Smooth muscle cell (in vitro differentiated cells): ENCODE data around the gene SAMD15. TPM values are rescaled to one million over a fixed set of nuclear protein-coding genes. Genes with fewer than 3 reads are reported as not detected.

ENCODE experiments used
- DNase-seq: peaks from one replicate; lab custom pipeline; 2025; ENCODE audit not compliant: unreplicated experiment; lab: John Stamatoyannopoulos, UW
- H2AFZ ChIP-seq: fragments of 200-600 bp; sonication (generic); 2 replicates; pipeline ENCODE4 v1.6.0; 2016; ENCODE audit warnings: antibody characterized with exemption, low read depth, mild to moderate bottlenecking
- H3F3A ChIP-seq: fragments of 200-600 bp; sonication (generic); 2 replicates; pipeline ENCODE4 v1.6.0; 2017; ENCODE audit warnings: antibody characterized with exemption, low read depth
- H3K27ac ChIP-seq: fragments of 200-600 bp; sonication (generic); 2 replicates; pipeline ENCODE4 v1.5.1; 2016; ENCODE audit warnings: low read depth, mild to moderate bottlenecking
- H3K27me3 ChIP-seq: fragments of 200-600 bp; sonication (generic); 2 replicates; pipeline ENCODE4 v1.6.1; 2016; ENCODE audit warnings: low read depth, mild to moderate bottlenecking
- H3K36me3 ChIP-seq: fragments of 200-600 bp; sonication (generic); 2 replicates; pipeline ENCODE4 v1.5.1; 2016; ENCODE audit warnings: low read depth
- H3K4me1 ChIP-seq: fragments of 200-600 bp; sonication (generic); 2 replicates; pipeline ENCODE4 v1.5.1; 2016; ENCODE audit warnings: low read depth
- H3K4me2 ChIP-seq: fragments of 200-600 bp; sonication (generic); 2 replicates; pipeline ENCODE4 v1.6.0; 2016; ENCODE audit warnings: mild to moderate bottlenecking
- H3K4me3 ChIP-seq: fragments of 200-600 bp; sonication (generic); 2 replicates; pipeline ENCODE4 v1.5.1; 2016; ENCODE audit warnings: mild to moderate bottlenecking
- H3K79me2 ChIP-seq: fragments of 200-600 bp; sonication (generic); 2 replicates; pipeline ENCODE4 v1.6.0; 2016; ENCODE audit warnings: low read depth, mild to moderate bottlenecking
- H3K9ac ChIP-seq: fragments of 200-600 bp; sonication (generic); 2 replicates; pipeline ENCODE4 v1.6.0; 2016; ENCODE audit warnings: low read depth
- H3K9me3 ChIP-seq: fragments of 200-600 bp; sonication (generic); replicated peaks from 2 replicates; pipeline ENCODE4 v1.5.1; 2016; ENCODE audit warnings: low read depth
- H4K20me1 ChIP-seq: fragments of 200-600 bp; sonication (generic); 2 replicates; pipeline ENCODE4 v1.6.0; 2016; ENCODE audit warnings: low read depth
- WGBS: methylation state at CpG from one replicate; pipeline ENCODE4 v1.1.7; 2016; ENCODE audit warnings: low lambda C conversion rate; 5-methylcytosine and 5-hydroxymethylcytosine counted together
- polyA plus RNA-seq: library from polyadenylated mRNA; unstranded; fragments of >200 nt; fragmentation: Nextera tagmentation; extraction: Ambion mirVana; gene quantifications from 2 replicates; pipeline ENCODE4 v1.2.1, GENCODE V29; 2016
- total RNA-seq: library from RNA; depleted of rRNA; stranded (reverse); fragments of >200 nt; gene quantifications from 2 replicates; pipeline ENCODE4 v1.2.3, GENCODE V29; 2014
- TF ChIP-seq, protein P1 (sequence below): fragments of 200-600 bp; sonication (generic); IDR thresholded peaks from 2 replicates; pipeline ENCODE4 v1.5.1; 2017; ENCODE audit warnings: borderline replicate concordance, mild to moderate bottlenecking, antibody characterized with exemption; ENCODE audit not compliant: insufficient read depth, poor library complexity, severe bottlenecking

SAMD15 gene
- total and polyA plus RNA-seq, 2 experiments from 2014 or later = 0.49 to 1.1 TPM

DNA sequence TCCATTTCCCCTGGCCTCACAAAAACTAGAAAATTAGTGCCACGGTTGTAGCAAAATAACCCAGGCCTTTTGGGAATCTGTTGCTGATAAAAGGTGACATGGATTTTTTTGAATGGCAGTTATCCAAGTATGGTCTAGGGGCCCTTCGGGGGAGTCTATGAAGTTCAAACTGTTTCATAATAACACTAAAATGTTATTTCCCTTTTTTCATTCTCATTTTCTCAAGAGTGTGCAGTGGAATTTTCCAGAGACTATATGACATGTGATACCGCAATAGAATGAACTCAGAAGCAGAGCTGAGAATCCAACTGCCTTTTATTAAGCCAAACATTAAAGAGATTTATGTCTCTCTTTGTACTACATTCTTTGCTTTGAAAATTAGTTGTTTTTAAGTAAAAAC, 29.4 kb upstream of the SAMD15 start:
- Histone ChIP-seq H3K27me3 (no peaks in the 10 kb centered on the region), H3K36me3 (no peaks in the 10 kb centered on the region), H3K9me3 (no peaks in the 10 kb centered on the region), H3K4me3 (no peak overlapping the region), H3K27ac (no peak overlapping the region), H3F3A (no peaks in the 10 kb centered on the region), H3K4me1 (no peaks in the 10 kb centered on the region), H2AFZ (no peak overlapping the region), H3K4me2 (no peak overlapping the region), H4K20me1 (no peaks in the 10 kb centered on the region), H3K9ac (no peak overlapping the region), H3K79me2 (no peaks in the 10 kb centered on the region)
- 86% methylated on average over 3 of the region's 3 CpGs for WGBS
- TF ChIP-seq, protein P1, sequence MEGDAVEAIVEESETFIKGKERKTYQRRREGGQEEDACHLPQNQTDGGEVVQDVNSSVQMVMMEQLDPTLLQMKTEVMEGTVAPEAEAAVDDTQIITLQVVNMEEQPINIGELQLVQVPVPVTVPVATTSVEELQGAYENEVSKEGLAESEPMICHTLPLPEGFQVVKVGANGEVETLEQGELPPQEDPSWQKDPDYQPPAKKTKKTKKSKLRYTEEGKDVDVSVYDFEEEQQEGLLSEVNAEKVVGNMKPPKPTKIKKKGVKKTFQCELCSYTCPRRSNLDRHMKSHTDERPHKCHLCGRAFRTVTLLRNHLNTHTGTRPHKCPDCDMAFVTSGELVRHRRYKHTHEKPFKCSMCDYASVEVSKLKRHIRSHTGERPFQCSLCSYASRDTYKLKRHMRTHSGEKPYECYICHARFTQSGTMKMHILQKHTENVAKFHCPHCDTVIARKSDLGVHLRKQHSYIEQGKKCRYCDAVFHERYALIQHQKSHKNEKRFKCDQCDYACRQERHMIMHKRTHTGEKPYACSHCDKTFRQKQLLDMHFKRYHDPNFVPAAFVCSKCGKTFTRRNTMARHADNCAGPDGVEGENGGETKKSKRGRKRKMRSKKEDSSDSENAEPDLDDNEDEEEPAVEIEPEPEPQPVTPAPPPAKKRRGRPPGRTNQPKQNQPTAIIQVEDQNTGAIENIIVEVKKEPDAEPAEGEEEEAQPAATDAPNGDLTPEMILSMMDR = no peak
- DNase-seq = no peak

DNA sequence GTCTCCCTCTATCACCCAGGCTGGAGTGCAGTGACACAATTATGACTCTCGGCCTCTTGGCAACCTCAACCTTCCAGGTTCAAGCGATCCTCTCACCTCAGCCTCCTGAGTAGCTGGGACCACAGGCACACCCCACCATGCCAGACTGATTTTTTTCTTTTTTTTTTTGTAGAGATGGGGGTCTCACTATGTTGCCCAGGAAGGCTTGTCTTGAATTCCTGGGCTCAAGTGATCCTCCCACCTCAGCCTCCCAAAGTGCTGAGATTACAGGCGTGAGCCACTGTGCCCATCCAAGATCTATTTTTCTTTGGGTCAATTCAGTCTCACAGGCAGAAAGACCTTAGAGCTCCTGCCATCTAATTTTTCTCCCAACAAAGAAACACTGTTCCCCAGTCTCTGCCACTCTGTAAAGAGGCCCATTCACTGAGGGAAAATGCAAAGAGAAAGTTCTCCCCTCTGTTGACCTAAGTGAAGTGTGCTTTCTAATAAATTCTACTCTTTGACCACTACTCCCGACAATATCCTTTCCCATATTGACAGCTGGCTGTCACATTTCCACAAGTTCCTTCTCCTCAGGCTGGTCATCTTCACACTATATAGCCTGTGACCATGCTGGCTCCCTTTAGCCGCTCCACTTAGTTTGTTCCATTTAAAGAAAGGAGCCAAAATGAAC, 23.6 kb upstream of the SAMD15 start:
- TF ChIP-seq, protein P1 = no peak
- 96% methylated on average over 5 of the region's 5 CpGs for WGBS
- no peaks in the 10 kb centered on the region for H3K9me3 ChIP-seq

DNA sequence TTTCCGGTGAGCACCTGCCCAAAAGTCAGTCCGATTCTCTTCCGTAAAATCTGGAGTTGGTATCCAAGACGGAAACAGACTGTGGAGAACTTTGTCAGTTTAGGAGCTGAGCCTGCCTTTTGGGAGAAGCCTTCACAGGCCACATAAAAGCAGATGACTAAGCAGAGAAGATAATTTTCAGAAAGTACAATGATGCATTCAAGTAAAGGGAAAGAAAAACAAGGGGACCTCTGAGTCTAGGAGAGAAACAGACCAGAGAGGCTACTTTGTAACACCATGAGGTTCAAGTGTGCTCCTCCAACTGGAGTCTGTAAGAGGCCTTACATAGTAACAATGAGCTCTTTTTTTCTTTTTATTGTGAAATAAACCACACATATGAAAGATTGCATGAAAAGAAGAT, 21.4 kb upstream of the SAMD15 start:
- WGBS = 62% methylated on average over 4 of the region's 4 CpGs
- no peaks in the 10 kb centered on the region for H3K27me3 ChIP-seq
- H3K36me3 ChIP-seq = no peaks in the 10 kb centered on the region
- no peaks in the 10 kb centered on the region for H3K4me1 ChIP-seq
- no peaks in the 10 kb centered on the region for H3F3A ChIP-seq
- no peak overlapping the region for H3K4me3 ChIP-seq
- no peak overlapping the region for H2AFZ ChIP-seq
- no peak overlapping the region for H3K9ac ChIP-seq
- no peaks in the 10 kb centered on the region for H3K9me3 ChIP-seq
- no peak for DNase-seq
- peaks cover 17% of the 10 kb centered on the region for H3K79me2 ChIP-seq
- peaks cover 26% of the 10 kb centered on the region for H4K20me1 ChIP-seq
- peak overlapping the region; percentile 26 for H3K27ac ChIP-seq
- peak overlapping the region; percentile 22 for H3K4me2 ChIP-seq
- TF ChIP-seq, protein P1 = no peak

More for the DNA sequence above, 23.6 kb upstream of the SAMD15 start:
- no peaks in the 10 kb centered on the region for H3K4me1 ChIP-seq
- H3F3A ChIP-seq = no peaks in the 10 kb centered on the region
- no peak overlapping the region for H2AFZ ChIP-seq
- no peak overlapping the region for H3K9ac ChIP-seq
- no peak overlapping the region for H3K4me2 ChIP-seq
- no peak for DNase-seq
- no peak overlapping the region for H3K27ac ChIP-seq
- H3K4me3 ChIP-seq = no peak overlapping the region
- peaks cover 26% of the 10 kb centered on the region for H4K20me1 ChIP-seq
- H3K79me2 ChIP-seq = peaks cover 6% of the 10 kb centered on the region
- no peaks in the 10 kb centered on the region for H3K27me3 ChIP-seq
- H3K36me3 ChIP-seq = no peaks in the 10 kb centered on the region

DNA sequence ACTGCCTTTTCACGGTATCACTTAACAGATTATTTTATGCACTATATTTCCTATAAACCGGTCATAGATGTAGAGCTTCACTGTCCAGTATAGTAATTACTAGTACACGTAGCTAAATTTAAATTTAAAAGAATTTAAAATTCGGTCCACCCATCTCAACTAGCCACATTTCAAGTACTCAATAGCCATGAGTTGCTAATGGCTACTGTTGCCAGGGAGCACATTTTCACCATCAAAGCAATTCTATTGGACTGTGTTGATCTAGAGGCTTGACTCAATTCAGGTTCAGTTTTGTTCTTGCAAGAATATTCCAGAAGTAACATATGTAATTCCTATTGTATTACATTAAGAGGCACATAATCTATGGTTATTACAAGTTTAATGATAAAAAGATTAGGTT, 20.3 kb upstream of the SAMD15 start:
- Histone ChIP-seq H3K36me3 (no peaks in the 10 kb centered on the region), H3K27me3 (no peaks in the 10 kb centered on the region), H3F3A (no peaks in the 10 kb centered on the region), H2AFZ (no peak overlapping the region), H3K4me3 (no peak overlapping the region), H3K4me1 (no peaks in the 10 kb centered on the region), H3K9ac (no peak overlapping the region), H3K9me3 (no peaks in the 10 kb centered on the region), H3K79me2 (peaks cover 17% of the 10 kb centered on the region), H3K4me2 (no peak overlapping the region), H3K27ac (no peak overlapping the region), H4K20me1 (peaks cover 26% of the 10 kb centered on the region)
- 96% methylated on average over 4 of the region's 4 CpGs for WGBS
- DNase-seq = no peak
- TF ChIP-seq, protein P1 = no peak
